Mesenchymal stem cell (in vitro differentiated cells and primary cell): ENCODE measurements around the gene MED9.

Source experiments
- DNase-seq: peaks from one replicate; pipeline ENCODE4 v3.0.0-alpha.2; 2013
- H2AFZ ChIP-seq: one replicate; pipeline ENCODE4 v1.6.1; 2013; ENCODE audit warnings: low read depth, mild to moderate bottlenecking, control low read depth, inconsistent platforms, low read length, moderate library complexity
- H2AK5ac ChIP-seq: 2 replicates; pipeline ENCODE4 v1.6.1; 2013; ENCODE audit warnings: low read length, moderate library complexity, mild to moderate bottlenecking, inconsistent platforms; ENCODE audit not compliant: severe bottlenecking
- H2BK120ac ChIP-seq: one replicate; pipeline ENCODE4 v1.6.1; 2013; ENCODE audit warnings: low read depth, mild to moderate bottlenecking, inconsistent platforms, low read length, moderate library complexity
- H2BK12ac ChIP-seq, 2 experiments: one replicate each; pipeline ENCODE4 v1.6.1; 2013; ENCODE audit warnings: inconsistent platforms in 2 of 2, low read length in 2 of 2, mild to moderate bottlenecking in 2 of 2, moderate library complexity in 2 of 2, control low read depth in 1 of 2
- H2BK15ac ChIP-seq: one replicate; pipeline ENCODE4 v1.6.1; 2013; ENCODE audit warnings: mild to moderate bottlenecking, low read depth, inconsistent platforms; ENCODE audit not compliant: poor library complexity, severe bottlenecking
- H2BK5ac ChIP-seq: 2 replicates; pipeline ENCODE4 v1.6.1; 2013; ENCODE audit warnings: low read depth, mild to moderate bottlenecking, low read length, control low read depth, inconsistent platforms; ENCODE audit not compliant: poor library complexity, severe bottlenecking
- H3K14ac ChIP-seq, 2 experiments: one replicate each; pipeline ENCODE4 v1.6.1; 2013; ENCODE audit warnings: inconsistent platforms in 2 of 2, low read length in 2 of 2, control low read depth in 1 of 2, mild to moderate bottlenecking in 1 of 2, moderate library complexity in 1 of 2
- H3K18ac ChIP-seq, 2 experiments: one replicate each; pipeline ENCODE4 v1.6.1; 2013; ENCODE audit warnings: inconsistent platforms in 2 of 2, low read length in 2 of 2, control low read depth in 1 of 2, low read depth in 1 of 2, mild to moderate bottlenecking in 1 of 2
- H3K23ac ChIP-seq, 2 experiments: one replicate each; pipeline ENCODE4 v1.6.1; 2013; ENCODE audit warnings: inconsistent platforms in 2 of 2, low read length in 2 of 2, mild to moderate bottlenecking in 2 of 2, moderate library complexity in 2 of 2, control low read depth in 1 of 2
- H3K27ac ChIP-seq: 2 replicates; pipeline ENCODE4 v1.5.1; 2013; ENCODE audit warnings: mild to moderate bottlenecking, moderate library complexity, low read length, control low read depth, inconsistent platforms; ENCODE audit not compliant: poor library complexity, severe bottlenecking
- H3K27me3 ChIP-seq, 2 experiments: 2 replicates each; pipeline versions ENCODE4 v1.6.1 to v1.7.0; 2013; ENCODE audit warnings: low read length in 2 of 2, mild to moderate bottlenecking in 2 of 2, moderate library complexity in 2 of 2, control low read depth in 1 of 2, inconsistent platforms in 1 of 2; ENCODE audit not compliant: control insufficient read depth in 1 of 2, insufficient read depth in 1 of 2
- H3K36me3 ChIP-seq, 2 experiments: 2 replicates each; pipeline versions ENCODE4 v1.6.1 to v1.7.0; 2013; ENCODE audit warnings: low read length in 2 of 2, control low read depth in 1 of 2, inconsistent platforms in 1 of 2, low read depth in 1 of 2, mild to moderate bottlenecking in 1 of 2; ENCODE audit not compliant: insufficient read depth in 2 of 2, control insufficient read depth in 1 of 2
- H3K4ac ChIP-seq, 2 experiments: one replicate each; pipeline ENCODE4 v1.6.1; 2013; ENCODE audit warnings: inconsistent platforms in 2 of 2, low read length in 2 of 2, mild to moderate bottlenecking in 2 of 2, moderate library complexity in 2 of 2, control low read depth in 1 of 2, low read depth in 1 of 2
- H3K4me1 ChIP-seq: 2 replicates; pipeline ENCODE4 v1.6.1; 2013; ENCODE audit warnings: low read depth, low read length, control low read depth; ENCODE audit not compliant: control insufficient read depth, insufficient read depth
- H3K4me2 ChIP-seq: 2 replicates; pipeline ENCODE4 v1.6.1; 2013; ENCODE audit warnings: low read length, mild to moderate bottlenecking, inconsistent platforms; ENCODE audit not compliant: poor library complexity, severe bottlenecking
- H3K4me3 ChIP-seq, 2 experiments: 2 replicates each; pipeline versions ENCODE4 v1.5.1 to v1.7.0; 2013; ENCODE audit warnings: low read length in 2 of 2, mild to moderate bottlenecking in 2 of 2, control low read depth in 1 of 2, low read depth in 1 of 2; ENCODE audit not compliant: insufficient read depth in 1 of 2
- H3K79me1 ChIP-seq: replicated peaks from 2 replicates; pipeline ENCODE4 v1.6.1; 2013; ENCODE audit warnings: mild to moderate bottlenecking, control low read depth, low read length, inconsistent platforms; ENCODE audit not compliant: poor library complexity, severe bottlenecking
- H3K9ac ChIP-seq: 2 replicates; pipeline ENCODE4 v1.7.0; 2013; ENCODE audit warnings: mild to moderate bottlenecking, low read length, moderate library complexity
- H3K9me3 ChIP-seq: 2 replicates; pipeline ENCODE4 v1.7.0; 2013; ENCODE audit warnings: mild to moderate bottlenecking, low read length; ENCODE audit not compliant: control insufficient read depth
- H4K8ac ChIP-seq: one replicate; pipeline ENCODE4 v1.6.1; 2013; ENCODE audit warnings: inconsistent platforms, mild to moderate bottlenecking, low read length, moderate library complexity
- H4K91ac ChIP-seq: one replicate; pipeline ENCODE4 v1.6.1; 2013; ENCODE audit warnings: mild to moderate bottlenecking, low read length, inconsistent platforms
- WGBS: methylation state at CpG from one replicate; pipeline ENCODE4 v1.1.7; 2013; ENCODE audit warnings: mixed read lengths; 5-methylcytosine and 5-hydroxymethylcytosine counted together

The MED9 gene

GRCh38 chr17:17508019-17508535 is 31.3 kb downstream of the MED9 start:
- no peak overlapping the region for H3K27ac ChIP-seq
- H3K4me3 ChIP-seq: no peak overlapping the region
- 84% methylated on average over 10 of the region's 11 CpGs for WGBS
- no peak overlapping the region for H2BK120ac ChIP-seq
- no peak overlapping the region for H3K4me2 ChIP-seq
- no peak overlapping the region for H3K14ac ChIP-seq
- H3K36me3 ChIP-seq: peaks cover 0 to 6% of the 10 kb centered on the region in 2 experiments
- peaks cover 31% of the 10 kb centered on the region for H3K4me1 ChIP-seq
- no peak overlapping the region for H2AK5ac ChIP-seq
- H2AFZ ChIP-seq: no peak overlapping the region
- DNase-seq: no peak
- H3K27me3 ChIP-seq: peaks cover 2 to 31% of the 10 kb centered on the region in 2 experiments
- no peak overlapping the region for H2BK12ac ChIP-seq
- no peaks in the 10 kb centered on the region for H3K9me3 ChIP-seq
- H2BK5ac ChIP-seq: no peak overlapping the region
- no peak overlapping the region for H3K23ac ChIP-seq
- H3K9ac ChIP-seq: no peak overlapping the region
- no peak overlapping the region for H4K91ac ChIP-seq
- H3K4ac ChIP-seq: no peak overlapping the region
- H3K18ac ChIP-seq: no peak overlapping the region
- H2BK15ac ChIP-seq: no peak overlapping the region
- H4K8ac ChIP-seq: no peak overlapping the region
- no peaks in the 10 kb centered on the region for H3K79me1 ChIP-seq

DNA sequence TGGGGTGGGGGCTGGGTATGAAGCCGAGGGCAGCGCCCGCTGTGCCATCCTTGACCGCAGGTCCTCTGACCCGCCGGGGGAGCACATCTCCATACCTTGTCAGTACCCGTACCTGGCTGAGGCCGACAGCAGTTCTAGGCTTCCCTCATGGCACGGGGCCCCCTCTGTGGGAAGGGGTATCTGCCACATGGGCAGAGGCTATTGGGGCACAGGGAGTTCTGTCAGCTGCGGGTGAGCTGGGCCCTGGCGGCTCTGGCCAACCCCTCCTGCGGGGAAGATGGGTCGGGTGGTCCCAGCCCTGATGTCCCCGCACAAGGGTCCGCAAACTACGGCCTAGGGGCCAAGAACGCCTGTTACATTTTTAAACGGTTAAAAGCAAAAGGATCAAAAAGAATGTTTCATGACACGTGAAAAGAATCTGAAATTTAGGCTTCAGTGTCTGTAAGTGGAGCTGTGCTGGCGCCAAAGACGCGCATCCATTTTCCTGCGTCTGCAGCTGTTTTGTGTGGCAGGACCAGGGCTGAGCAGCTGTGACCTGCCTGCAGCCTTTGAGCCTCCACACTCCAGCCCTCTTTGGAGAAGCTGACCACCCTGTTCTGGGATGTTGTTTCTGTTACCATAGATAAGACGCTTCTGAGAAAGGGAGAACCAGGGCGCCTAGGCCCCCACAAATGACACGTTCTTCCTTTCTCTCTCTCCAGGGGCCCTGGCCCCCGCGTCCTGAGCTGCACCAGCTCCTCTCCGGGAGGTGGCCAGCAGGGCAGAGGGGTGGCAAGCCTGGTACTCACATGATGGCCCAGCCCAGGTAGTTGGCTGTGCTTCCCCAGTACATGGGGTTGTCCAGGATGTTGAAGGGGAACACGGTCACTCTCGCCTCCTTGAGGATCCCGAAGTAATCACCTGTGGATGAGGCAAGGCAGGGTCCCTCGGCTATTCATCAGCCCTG is 32.1 kb downstream of the MED9 start:
- Histone ChIP-seq H3K4me2 (no peak overlapping the region), H3K14ac (no peak overlapping the region), H3K4ac (no peak overlapping the region), H3K9me3 (no peaks in the 10 kb centered on the region), H3K4me1 (peaks cover 31% of the 10 kb centered on the region), H3K27ac (no peak overlapping the region), H3K18ac (no peak overlapping the region), H3K79me1 (no peaks in the 10 kb centered on the region), H3K4me3 (no peak overlapping the region), H4K91ac (no peak overlapping the region), H2BK12ac (no peak overlapping the region), H3K9ac (no peak overlapping the region), H2BK15ac (no peak overlapping the region), H3K27me3 (peaks cover 0 to 31% of the 10 kb centered on the region in 2 experiments), H4K8ac (no peak overlapping the region), H2BK120ac (no peak overlapping the region), H2BK5ac (no peak overlapping the region), H3K23ac (no peak overlapping the region), H2AFZ (no peak overlapping the region), H3K36me3 (peaks cover 0 to 6% of the 10 kb centered on the region in 2 experiments), H2AK5ac (no peak overlapping the region)
- no peak for DNase-seq
- 94% methylated on average over 33 of the region's 33 CpGs for WGBS

DNA sequence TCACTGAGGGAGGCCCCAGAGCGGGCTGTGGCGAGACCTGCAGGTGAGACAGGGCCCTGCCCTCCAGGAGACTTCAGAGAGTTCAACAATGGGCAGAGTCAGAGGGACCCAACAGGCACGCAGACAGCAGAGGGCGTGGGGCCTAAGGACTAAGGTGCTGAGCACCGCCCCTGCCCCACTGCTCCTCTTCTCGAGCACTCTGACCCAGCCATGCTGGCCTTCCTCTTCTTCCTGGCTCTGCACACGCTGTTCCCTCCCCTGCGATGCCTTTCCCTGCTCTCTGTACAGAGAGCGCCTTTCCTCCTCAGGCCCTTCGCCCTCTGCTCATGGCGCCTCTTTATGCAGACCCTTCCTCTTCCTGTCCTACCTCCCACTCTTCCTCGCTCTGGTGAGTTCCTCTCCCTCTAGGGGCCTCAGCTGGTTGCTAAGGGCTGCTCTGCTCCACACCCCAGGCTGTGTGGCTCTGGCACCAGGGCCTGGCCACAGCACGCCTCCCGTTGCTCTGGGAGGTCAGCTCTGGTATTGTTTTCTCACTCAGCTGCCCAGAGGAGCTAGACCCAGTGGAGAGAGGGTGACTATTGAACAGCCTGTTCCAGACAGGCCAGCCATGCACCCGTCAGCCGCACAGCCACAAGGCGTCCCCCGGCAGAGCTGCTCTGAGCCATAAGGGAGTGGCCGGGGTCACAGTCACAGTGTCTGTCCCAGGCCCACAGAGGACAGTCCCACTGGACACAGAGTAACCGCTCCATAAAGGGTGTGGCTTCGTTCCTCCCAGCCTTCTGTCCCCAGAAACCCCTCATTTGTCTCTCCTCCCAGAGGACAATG is 33.0 kb downstream of the MED9 start:
- H2BK15ac ChIP-seq: no peak overlapping the region
- no peak overlapping the region for H3K4ac ChIP-seq
- H3K27ac ChIP-seq: no peak overlapping the region
- H3K9me3 ChIP-seq: no peaks in the 10 kb centered on the region
- DNase-seq: no peak
- H3K36me3 ChIP-seq: peaks cover 0 to 6% of the 10 kb centered on the region in 2 experiments
- no peak overlapping the region for H2BK12ac ChIP-seq
- no peak overlapping the region for H4K8ac ChIP-seq
- H3K23ac ChIP-seq: no peak overlapping the region
- H2AFZ ChIP-seq: no peak overlapping the region
- H3K4me3 ChIP-seq: no peak overlapping the region
- H2BK5ac ChIP-seq: no peak overlapping the region
- no peak overlapping the region for H3K9ac ChIP-seq
- no peak overlapping the region for H3K18ac ChIP-seq
- H2AK5ac ChIP-seq: no peak overlapping the region
- peaks cover 0 to 27% of the 10 kb centered on the region in 2 experiments for H3K27me3 ChIP-seq
- H4K91ac ChIP-seq: no peak overlapping the region
- H2BK120ac ChIP-seq: no peak overlapping the region
- H3K14ac ChIP-seq: no peak overlapping the region
- H3K79me1 ChIP-seq: no peaks in the 10 kb centered on the region
- WGBS: 93% methylated on average over 21 of the region's 21 CpGs
- H3K4me2 ChIP-seq: no peak overlapping the region
- H3K4me1 ChIP-seq: peaks cover 37% of the 10 kb centered on the region
